ENCODE measurements around the gene TSEN54. TPM values are rescaled to one million over a fixed set of nuclear protein-coding genes. Genes with fewer than 3 reads are reported as not detected.

TSEN54 gene
- total and polyA plus RNA-seq, 2 donors: 36.3 to 91.0 TPM

DNA sequence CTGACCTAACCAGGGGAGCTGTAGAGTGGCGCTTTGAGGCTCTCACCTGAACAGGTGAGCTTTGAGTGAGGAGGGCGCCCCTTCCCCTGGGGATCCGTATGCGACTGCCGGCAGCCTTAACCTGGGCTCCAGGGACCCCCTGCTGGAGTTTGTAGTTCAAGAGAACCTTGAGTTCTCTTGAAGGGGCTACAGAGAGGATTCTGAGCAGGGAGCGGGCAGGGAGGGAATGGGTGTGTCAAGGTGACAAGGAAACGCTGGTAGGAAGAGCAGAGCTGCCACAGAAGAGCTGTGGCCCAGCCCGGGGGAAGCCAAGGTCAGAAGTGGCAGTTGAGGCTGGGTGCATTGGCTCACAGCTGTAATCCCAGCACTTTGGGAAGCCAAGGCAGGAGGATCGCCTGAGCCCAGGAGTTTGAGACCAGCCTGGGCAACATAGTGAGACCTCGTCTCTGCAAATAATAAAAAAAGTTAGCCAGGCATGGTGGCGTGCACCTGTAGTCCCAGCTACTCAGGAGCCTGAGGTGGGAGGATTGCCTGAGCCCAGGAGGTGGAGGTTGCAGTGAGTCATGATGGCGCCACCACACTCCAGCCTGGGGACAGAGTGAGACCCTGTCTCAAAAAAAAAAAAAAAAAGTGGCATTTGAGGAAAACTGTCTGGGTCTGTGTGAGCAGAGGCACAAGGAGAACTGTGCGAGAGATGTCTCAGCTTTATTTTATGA lies 10.4 kb downstream of the TSEN54 start:
- H3K4me1 ChIP-seq (ENCODE audit: control insufficient read depth in 2 of 2, insufficient read depth in 2 of 2, low read length in 2 of 2): peaks cover 4 to 13% of the 10 kb centered on the region in 2 donors
- no peaks in the 10 kb centered on the region for H3K9me3 ChIP-seq (ENCODE audit: control insufficient read depth in 2 of 2, insufficient read depth in 1 of 2, low read length in 1 of 2)
- 75% methylated on average over 13 of the region's 13 CpGs for WGBS
- no peak overlapping the region for H3K4me3 ChIP-seq (ENCODE audit: low read length in 2 of 2)
- DNase-seq (ENCODE audit: low read depth in 6 of 9, low spot score in 9 of 9): no peak
- peaks cover 10 to 26% of the 10 kb centered on the region in 2 donors for H3K27me3 ChIP-seq (ENCODE audit: control insufficient read depth in 2 of 2, insufficient read depth in 1 of 2, low read length in 1 of 2)
- H3K27ac ChIP-seq (ENCODE audit: low read depth in 1 of 2, low read length in 1 of 2): no peak overlapping the region
- H3K36me3 ChIP-seq (ENCODE audit: control insufficient read depth in 2 of 2, insufficient read depth in 2 of 2, low read length in 1 of 2): peaks cover 7 to 15% of the 10 kb centered on the region in 2 donors

DNA sequence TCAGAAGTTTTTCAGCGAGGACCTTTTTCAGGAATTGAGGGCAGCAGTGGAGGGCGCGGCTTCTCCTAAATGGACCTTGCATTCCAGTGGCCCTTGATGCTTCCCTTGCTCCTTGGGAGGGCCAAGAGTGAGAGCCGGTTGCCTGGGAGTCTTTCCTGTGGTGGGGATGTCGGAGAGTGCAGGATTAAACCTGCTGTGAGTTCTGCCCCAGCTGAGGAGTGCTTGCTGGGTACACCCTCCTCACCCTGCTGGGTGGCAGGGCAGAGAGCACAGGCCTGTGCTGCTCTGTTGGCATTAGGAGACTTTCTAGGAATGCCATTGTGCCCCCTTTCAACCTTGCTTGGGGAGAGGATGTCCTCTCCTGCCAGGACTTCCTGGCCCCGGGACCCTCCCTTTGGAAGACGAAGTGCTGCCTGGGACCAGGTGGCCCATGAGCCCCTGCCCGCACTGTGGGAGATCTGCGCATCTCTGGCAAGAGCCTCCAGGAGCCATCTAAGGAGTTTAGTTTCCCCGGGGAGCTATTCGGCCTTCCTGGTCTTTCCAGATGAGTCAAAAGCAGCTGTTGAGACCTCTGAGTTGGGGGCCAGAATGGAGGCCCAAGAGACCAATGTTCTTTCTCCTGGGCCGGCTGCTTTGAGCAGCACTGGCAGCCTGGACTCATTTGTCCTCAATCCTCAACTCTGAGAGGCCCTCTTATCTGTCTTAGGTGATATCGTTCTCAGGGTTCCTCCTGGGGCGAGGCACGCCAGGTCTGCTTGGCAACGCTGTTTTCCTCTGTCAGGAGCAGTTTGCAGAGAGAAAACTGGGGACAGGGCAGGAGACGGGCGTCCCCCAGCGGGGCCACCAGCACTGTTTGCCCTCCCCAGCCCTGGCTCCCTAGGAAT lies 14.8 kb downstream of the TSEN54 start:
- peaks cover 3 to 18% of the 10 kb centered on the region in 2 donors for H3K4me1 ChIP-seq (ENCODE audit: control insufficient read depth in 2 of 2, insufficient read depth in 2 of 2, low read length in 2 of 2)
- no peak overlapping the region for H3K27ac ChIP-seq (ENCODE audit: low read depth in 1 of 2, low read length in 1 of 2)
- no peak overlapping the region for H3K4me3 ChIP-seq (ENCODE audit: low read length in 2 of 2)
- WGBS: 97% methylated on average over 19 of the region's 19 CpGs
- H3K9me3 ChIP-seq (ENCODE audit: control insufficient read depth in 2 of 2, insufficient read depth in 1 of 2, low read length in 1 of 2): no peaks in the 10 kb centered on the region
- H3K36me3 ChIP-seq (ENCODE audit: control insufficient read depth in 2 of 2, insufficient read depth in 2 of 2, low read length in 1 of 2): no peaks in the 10 kb centered on the region
- no peak for DNase-seq (ENCODE audit: low read depth in 6 of 9, low spot score in 9 of 9)
- peaks cover 5 to 19% of the 10 kb centered on the region in 2 donors for H3K27me3 ChIP-seq (ENCODE audit: control insufficient read depth in 2 of 2, insufficient read depth in 1 of 2, low read length in 1 of 2)

DNA sequence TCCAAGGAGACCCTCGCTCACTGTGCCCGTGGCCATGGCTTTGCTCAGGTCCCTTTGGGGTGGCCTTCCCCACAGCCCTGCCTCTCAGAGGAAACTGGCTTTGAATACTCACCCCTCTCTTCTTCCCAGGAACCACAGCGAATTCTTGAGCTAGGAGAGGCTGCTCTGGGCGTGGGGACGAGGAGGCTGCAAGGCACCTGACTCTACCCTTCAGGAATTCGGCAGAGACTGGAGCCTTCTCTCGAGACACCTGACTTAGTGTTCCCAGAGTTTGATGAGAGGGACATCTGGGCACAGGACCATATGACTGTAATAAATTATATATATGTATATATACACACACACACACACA lies 15.4 kb downstream of the TSEN54 start:
- peaks cover 0 to 13% of the 10 kb centered on the region in 2 donors for H3K27me3 ChIP-seq (ENCODE audit: control insufficient read depth in 2 of 2, insufficient read depth in 1 of 2, low read length in 1 of 2)
- 96% methylated on average over 7 of the region's 7 CpGs for WGBS
- H3K36me3 ChIP-seq (ENCODE audit: control insufficient read depth in 2 of 2, insufficient read depth in 2 of 2, low read length in 1 of 2): no peaks in the 10 kb centered on the region

DNA sequence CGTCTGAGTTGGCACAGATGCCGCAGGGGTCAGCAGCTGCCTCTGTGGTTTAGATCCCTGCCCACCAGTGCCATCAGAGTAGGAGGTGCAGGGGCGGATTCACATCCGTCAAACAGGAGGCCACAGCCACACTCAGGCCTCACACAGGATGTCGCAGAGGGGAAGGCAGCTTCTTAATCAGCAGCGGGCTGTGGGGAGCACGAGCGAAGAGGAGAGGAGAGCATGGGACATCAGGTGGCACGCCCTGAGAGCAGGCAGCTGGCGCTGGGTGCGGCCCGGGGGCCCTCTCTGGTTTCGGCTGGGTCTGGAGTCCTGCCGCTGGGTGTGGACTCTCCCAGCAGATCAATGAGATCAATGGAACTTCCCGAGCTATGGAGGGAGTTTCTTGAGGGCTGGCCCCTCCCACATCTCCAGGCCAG lies 18.8 kb downstream of the TSEN54 start:
- DNase-seq (ENCODE audit: low read depth in 6 of 9, low spot score in 9 of 9): peak in 2 of 9 donors; percentile 40 to 62
- 28% methylated on average over 15 of the region's 15 CpGs for WGBS
- H3K36me3 ChIP-seq (ENCODE audit: control insufficient read depth in 2 of 2, insufficient read depth in 2 of 2, low read length in 1 of 2): no peaks in the 10 kb centered on the region
- H3K9me3 ChIP-seq (ENCODE audit: control insufficient read depth in 2 of 2, insufficient read depth in 1 of 2, low read length in 1 of 2): no peaks in the 10 kb centered on the region
- H3K27me3 ChIP-seq (ENCODE audit: control insufficient read depth in 2 of 2, insufficient read depth in 1 of 2, low read length in 1 of 2): peaks cover 0 to 2% of the 10 kb centered on the region in 2 donors
- H3K27ac ChIP-seq (ENCODE audit: low read depth in 1 of 2, low read length in 1 of 2): no peak overlapping the region
- H3K4me1 ChIP-seq (ENCODE audit: control insufficient read depth in 2 of 2, insufficient read depth in 2 of 2, low read length in 2 of 2): peaks cover 0 to 13% of the 10 kb centered on the region in 2 donors
- H3K4me3 ChIP-seq (ENCODE audit: low read length in 2 of 2): no peak overlapping the region

More for the DNA sequence above, 15.4 kb downstream of the TSEN54 start:
- Histone ChIP-seq H3K4me1 (ENCODE audit: control insufficient read depth in 2 of 2, insufficient read depth in 2 of 2, low read length in 2 of 2) (peaks cover 0 to 13% of the 10 kb centered on the region in 2 donors), H3K27ac (ENCODE audit: low read depth in 1 of 2, low read length in 1 of 2) (no peak overlapping the region), H3K9me3 (ENCODE audit: control insufficient read depth in 2 of 2, insufficient read depth in 1 of 2, low read length in 1 of 2) (no peaks in the 10 kb centered on the region), H3K4me3 (ENCODE audit: low read length in 2 of 2) (no peak overlapping the region)
- DNase-seq (ENCODE audit: low read depth in 6 of 9, low spot score in 9 of 9): no peak

DNA sequence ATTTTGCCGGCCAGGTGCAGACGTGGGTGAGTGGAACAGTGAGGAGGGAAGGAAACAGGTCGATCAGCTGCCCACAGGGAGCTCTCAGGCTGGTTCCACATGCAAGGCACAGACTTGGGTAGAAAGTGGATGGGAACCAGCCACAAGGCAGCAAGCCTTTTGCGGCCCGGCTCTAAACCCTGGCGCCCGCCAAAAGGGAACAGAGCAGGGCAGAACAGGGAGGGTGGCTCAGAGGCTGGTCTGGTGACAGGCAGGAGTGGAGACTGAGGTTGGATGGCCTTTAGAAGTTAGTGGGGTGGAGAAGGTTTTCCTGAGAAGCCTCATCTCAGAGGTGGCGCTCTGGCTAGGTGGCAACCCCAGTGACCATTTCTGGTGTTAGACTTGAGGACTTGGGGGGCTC lies 19.5 kb downstream of the TSEN54 start:
- no peak for DNase-seq (ENCODE audit: low read depth in 6 of 9, low spot score in 9 of 9)
- Histone ChIP-seq H3K36me3 (ENCODE audit: control insufficient read depth in 2 of 2, insufficient read depth in 2 of 2, low read length in 1 of 2) (no peaks in the 10 kb centered on the region), H3K4me1 (ENCODE audit: control insufficient read depth in 2 of 2, insufficient read depth in 2 of 2, low read length in 2 of 2) (peaks cover 0 to 13% of the 10 kb centered on the region in 2 donors), H3K27ac (ENCODE audit: low read depth in 1 of 2, low read length in 1 of 2) (no peak overlapping the region), H3K9me3 (ENCODE audit: control insufficient read depth in 2 of 2, insufficient read depth in 1 of 2, low read length in 1 of 2) (no peaks in the 10 kb centered on the region), H3K27me3 (ENCODE audit: control insufficient read depth in 2 of 2, insufficient read depth in 1 of 2, low read length in 1 of 2) (peaks cover 0 to 2% of the 10 kb centered on the region in 2 donors), H3K4me3 (ENCODE audit: low read length in 2 of 2) (no peak overlapping the region)
- WGBS: 92% methylated on average over 8 of the region's 8 CpGs

DNA sequence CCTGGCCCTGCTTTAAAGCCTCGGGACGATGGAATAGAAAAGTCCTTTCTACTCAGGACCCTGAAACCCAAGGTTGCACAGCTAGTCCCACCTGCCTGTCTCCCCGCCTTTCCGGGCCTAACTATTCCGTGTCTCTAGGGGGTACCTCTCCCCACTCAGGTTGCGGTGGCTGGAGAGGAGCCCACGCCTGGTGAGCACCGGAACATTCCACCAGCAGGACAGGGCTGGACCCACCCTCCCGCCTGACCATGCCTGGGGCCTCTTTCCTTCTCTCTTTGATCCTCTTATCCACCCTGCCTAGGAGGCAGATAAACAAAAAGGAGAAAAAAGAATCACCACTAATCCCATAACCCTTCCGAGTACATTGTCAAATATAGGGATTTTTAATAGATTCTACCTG lies 20.0 kb downstream of the TSEN54 start:
- Histone ChIP-seq H3K4me1 (ENCODE audit: control insufficient read depth in 2 of 2, insufficient read depth in 2 of 2, low read length in 2 of 2) (peaks cover 0 to 13% of the 10 kb centered on the region in 2 donors), H3K36me3 (ENCODE audit: control insufficient read depth in 2 of 2, insufficient read depth in 2 of 2, low read length in 1 of 2) (no peaks in the 10 kb centered on the region), H3K9me3 (ENCODE audit: control insufficient read depth in 2 of 2, insufficient read depth in 1 of 2, low read length in 1 of 2) (no peaks in the 10 kb centered on the region), H3K4me3 (ENCODE audit: low read length in 2 of 2) (no peak overlapping the region), H3K27me3 (ENCODE audit: control insufficient read depth in 2 of 2, insufficient read depth in 1 of 2, low read length in 1 of 2) (peaks cover 0 to 2% of the 10 kb centered on the region in 2 donors), H3K27ac (ENCODE audit: low read depth in 1 of 2, low read length in 1 of 2) (no peak overlapping the region)
- WGBS: 88% methylated on average over 10 of the region's 10 CpGs
- DNase-seq (ENCODE audit: low read depth in 6 of 9, low spot score in 9 of 9): no peak

DNA sequence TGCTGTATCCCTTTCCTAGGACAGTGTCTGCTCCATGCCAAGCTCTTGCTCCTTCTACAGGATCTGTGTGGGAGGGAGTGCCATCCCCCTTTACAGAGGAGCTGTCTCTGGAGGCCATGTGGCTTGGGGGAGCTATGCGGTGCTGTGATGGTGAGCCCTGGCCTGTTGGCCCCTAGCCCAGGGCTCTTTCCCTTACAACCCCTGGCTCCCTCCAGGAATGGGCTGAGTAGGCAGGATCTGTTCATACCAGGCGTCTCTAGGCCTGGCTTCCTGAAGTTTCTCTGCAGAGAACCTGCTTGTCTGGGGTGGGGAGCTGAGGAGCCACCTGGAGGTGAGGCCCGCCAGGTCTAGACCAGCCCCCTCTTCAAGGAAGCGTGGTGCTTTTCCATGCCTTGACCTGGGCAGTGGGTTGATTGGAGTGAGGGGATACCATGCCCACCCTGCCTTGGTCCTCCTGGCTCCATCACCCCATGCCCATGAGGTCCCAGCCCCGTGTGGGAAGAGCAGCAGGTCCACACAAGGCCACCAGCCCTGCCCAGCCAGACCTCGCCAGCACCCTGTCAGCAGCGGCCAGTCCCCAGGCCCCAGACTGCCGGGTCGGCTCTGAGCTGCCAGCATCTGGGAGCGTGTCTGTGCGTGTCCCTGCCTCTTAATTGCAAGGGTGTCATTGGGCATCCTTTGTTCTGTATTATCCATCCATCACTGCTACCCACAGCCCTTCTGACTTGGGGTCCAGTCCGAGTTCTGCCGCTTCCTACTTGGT lies 23.8 kb downstream of the TSEN54 start:
- 96% methylated on average over 13 of the region's 13 CpGs for WGBS
- Histone ChIP-seq H3K27me3 (ENCODE audit: control insufficient read depth in 2 of 2, insufficient read depth in 1 of 2, low read length in 1 of 2) (no peaks in the 10 kb centered on the region), H3K27ac (ENCODE audit: low read depth in 1 of 2, low read length in 1 of 2) (no peak overlapping the region), H3K4me1 (ENCODE audit: control insufficient read depth in 2 of 2, insufficient read depth in 2 of 2, low read length in 2 of 2) (peaks cover 0 to 8% of the 10 kb centered on the region in 2 donors), H3K36me3 (ENCODE audit: control insufficient read depth in 2 of 2, insufficient read depth in 2 of 2, low read length in 1 of 2) (no peaks in the 10 kb centered on the region), H3K4me3 (ENCODE audit: low read length in 2 of 2) (no peak overlapping the region), H3K9me3 (ENCODE audit: control insufficient read depth in 2 of 2, insufficient read depth in 1 of 2, low read length in 1 of 2) (no peaks in the 10 kb centered on the region)
- no peak for DNase-seq (ENCODE audit: low read depth in 6 of 9, low spot score in 9 of 9)

DNA sequence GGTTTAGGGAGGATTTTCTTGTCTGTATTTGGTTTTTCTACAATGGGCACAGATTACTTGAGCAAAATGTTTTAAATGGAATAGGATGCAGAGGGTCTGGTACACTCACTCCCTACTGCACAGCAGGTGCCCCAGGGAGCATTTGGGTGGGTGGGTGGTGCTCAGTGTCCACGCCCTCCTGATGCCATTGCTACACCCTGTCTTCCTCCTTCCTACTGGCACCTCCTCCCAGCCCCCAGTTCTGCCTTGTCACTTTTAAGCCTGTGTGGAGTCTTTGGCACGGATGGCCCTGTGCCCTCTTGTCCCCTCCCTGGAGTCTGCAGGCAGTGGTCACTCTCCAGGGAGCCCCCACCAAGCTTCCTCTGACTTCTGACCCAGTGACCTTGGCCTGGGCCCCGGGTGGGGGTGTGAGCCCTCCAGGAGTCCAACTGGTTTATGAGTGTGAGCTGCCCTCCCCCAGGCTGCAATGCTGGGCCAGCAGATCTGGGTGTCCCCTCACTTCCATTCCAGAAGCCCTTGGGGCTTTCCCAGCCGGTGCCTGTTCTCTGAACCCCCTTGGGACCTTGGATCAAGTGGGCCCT lies 24.7 kb downstream of the TSEN54 start:
- Histone ChIP-seq H3K9me3 (ENCODE audit: control insufficient read depth in 2 of 2, insufficient read depth in 1 of 2, low read length in 1 of 2) (no peaks in the 10 kb centered on the region), H3K27ac (ENCODE audit: low read depth in 1 of 2, low read length in 1 of 2) (no peak overlapping the region), H3K36me3 (ENCODE audit: control insufficient read depth in 2 of 2, insufficient read depth in 2 of 2, low read length in 1 of 2) (no peaks in the 10 kb centered on the region), H3K4me3 (ENCODE audit: low read length in 2 of 2) (no peak overlapping the region), H3K4me1 (ENCODE audit: control insufficient read depth in 2 of 2, insufficient read depth in 2 of 2, low read length in 2 of 2) (no peaks in the 10 kb centered on the region), H3K27me3 (ENCODE audit: control insufficient read depth in 2 of 2, insufficient read depth in 1 of 2, low read length in 1 of 2) (no peaks in the 10 kb centered on the region)
- no peak for DNase-seq (ENCODE audit: low read depth in 6 of 9, low spot score in 9 of 9)
- 94% methylated on average over 4 of the region's 4 CpGs for WGBS

Measured in thymus (tissue), 11 donors.